Activated CD4-positive, alpha-beta T cell treated with anti-CD3 and anti-CD28 coated beads for 36 hours (primary cell): Measurements from ENCODE around the gene NHLRC4. TPM values are rescaled to one million over a fixed set of nuclear protein-coding genes. Genes with fewer than 3 reads are reported as not detected.

Experiments used
- ATAC-seq: fragments of 200-7000 bp; cut with Tn5 transposase; one replicate; pipeline ENCODE4 v1.10.0; 2021; ENCODE audit warnings: mild to moderate bottlenecking, moderate library complexity
- CTCF ChIA-PET: fragments of 350-600 bp; sonication (Branson Sonifier 250); formaldehyde crosslinking; loops from one replicate; lab custom pipeline; 2021; ENCODE audit warnings: antibody characterized with exemption; lab: Charles Lee
- POLR2A ChIA-PET: fragments of 350-600 bp; sonication (Branson Sonifier 250); formaldehyde crosslinking; loops from one replicate; lab custom pipeline; 2021; ENCODE audit warnings: antibody characterized with exemption, inconsistent platforms; lab: Charles Lee
- DNase-seq: peaks from one replicate; pipeline ENCODE4 v3.0.0-alpha.2; 2020
- H3K27ac Mint-ChIP-seq: one replicate; pipeline ENCODE4 v1.8.0; 2021; ENCODE audit warnings: mixed read lengths
- H3K27me3 Mint-ChIP-seq: one replicate; pipeline ENCODE4 v1.8.0; 2021; ENCODE audit warnings: mixed read lengths
- H3K36me3 Mint-ChIP-seq: one replicate; pipeline ENCODE4 v1.8.0; 2021; ENCODE audit warnings: low read depth, mixed read lengths
- H3K4me1 Mint-ChIP-seq: one replicate; pipeline ENCODE4 v1.8.0; 2021; ENCODE audit warnings: mixed read lengths
- H3K4me3 Mint-ChIP-seq: one replicate; pipeline ENCODE4 v1.8.0; 2021; ENCODE audit warnings: mild to moderate bottlenecking, moderate library complexity, mixed read lengths
- H3K9me3 Mint-ChIP-seq: one replicate; pipeline ENCODE4 v1.8.0; 2021; ENCODE audit warnings: low read depth, mixed read lengths
- intact Hi-C, 2 experiments: fragments of 100-400 bp; cut with DNase I in 1 of 2; cut with micrococcal nuclease in 1 of 2; formaldehyde crosslinking; loops; one replicate each; pipeline versions ENCODE4 v1.14.2 to v1.15.1; 2022 to 2024; cut with DNase I, micrococcal nuclease
- total RNA-seq, 2 experiments: library from RNA; stranded (reverse); gene quantifications; one replicate each; pipeline ENCODE4 v1.2.3, GENCODE V29; 2021

NHLRC4 gene
- total RNA-seq, 2 experiments from 2014 or later, result 0.19 to 0.87 TPM

- POLR2A ChIA-PET, result no interaction called here
- ATAC-seq (no peak), DNase-seq (no peak)
- no peak overlapping the region for H3K4me3 Mint-ChIP-seq
- intact Hi-C loops, result no loop called here
- peaks cover 15% of the 10 kb centered on the region for H3K4me1 Mint-ChIP-seq
- H3K27ac Mint-ChIP-seq, result no peak overlapping the region
- H3K9me3 Mint-ChIP-seq, result no peaks in the 10 kb centered on the region
- no peaks in the 10 kb centered on the region for H3K36me3 Mint-ChIP-seq
- CTCF ChIA-PET, result no interaction called here
- peaks cover 3% of the 10 kb centered on the region for H3K27me3 Mint-ChIP-seq
Observed at GRCh38 chr16:564690-565418, 2.0 kb upstream of the NHLRC4 start.

- ATAC-seq (no peak), DNase-seq (no peak)
- intact Hi-C loops, result no loop called here
- H3K9me3 Mint-ChIP-seq, result no peaks in the 10 kb centered on the region
- CTCF ChIA-PET, result no interaction called here
- peaks cover 3% of the 10 kb centered on the region for H3K27me3 Mint-ChIP-seq
- POLR2A ChIA-PET, result no interaction called here
- H3K4me1 Mint-ChIP-seq, result peaks cover 15% of the 10 kb centered on the region
- no peak overlapping the region for H3K27ac Mint-ChIP-seq
- H3K4me3 Mint-ChIP-seq, result no peak overlapping the region
- H3K36me3 Mint-ChIP-seq, result no peaks in the 10 kb centered on the region
Observed at GRCh38 chr16:565419-566330, 1.1 kb upstream of the NHLRC4 start.

DNA sequence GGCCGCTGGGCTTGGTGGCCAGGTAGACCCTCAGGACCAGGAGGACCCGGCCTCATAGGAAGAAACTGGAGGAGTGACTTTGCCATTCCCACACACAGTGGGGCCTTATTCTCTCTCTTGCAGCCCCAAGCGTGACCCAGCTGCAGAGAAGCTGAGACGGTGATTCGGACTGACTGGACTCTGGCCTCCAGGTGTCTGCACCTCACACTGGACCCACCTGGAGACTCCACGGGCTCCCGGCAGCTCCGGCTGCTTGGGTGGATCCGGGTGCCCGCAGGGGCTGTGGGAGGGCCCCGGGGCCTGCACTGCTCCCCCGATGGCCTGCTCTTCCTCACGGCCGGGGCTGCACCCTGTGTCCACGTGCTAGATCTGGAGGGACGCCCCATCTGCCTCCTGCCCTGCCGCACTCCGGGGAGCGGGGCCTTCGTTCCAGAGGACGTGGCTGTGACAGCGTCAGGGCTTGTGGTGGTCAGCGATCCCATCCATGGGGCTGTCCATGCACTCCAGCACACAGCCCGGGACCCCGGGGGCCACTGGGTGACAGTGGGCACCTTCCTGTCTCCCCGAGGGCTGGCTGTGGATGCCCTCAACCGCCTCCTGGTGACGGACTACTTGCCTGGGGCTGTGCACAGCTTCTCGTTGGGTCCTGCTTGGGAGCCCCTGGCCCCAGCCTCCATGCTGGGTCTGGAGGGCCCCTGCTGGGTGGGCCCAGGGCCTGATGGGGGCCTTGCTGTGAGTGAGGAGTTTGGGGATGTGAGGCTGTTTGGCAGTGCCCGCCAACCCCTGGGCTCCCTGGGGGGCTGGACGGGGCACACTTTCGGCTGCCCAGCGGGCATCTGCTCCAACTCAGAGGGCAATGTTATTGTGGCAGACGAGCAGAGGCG lies 810 bp downstream of the NHLRC4 start:
- no peaks in the 10 kb centered on the region for H3K36me3 Mint-ChIP-seq
- ATAC-seq (no peak), DNase-seq (no peak)
- H3K27ac Mint-ChIP-seq, result peak overlapping the region; percentile 72
- no peaks in the 10 kb centered on the region for H3K9me3 Mint-ChIP-seq
- ChIA-PET POLR2A (no interaction called here), CTCF (interaction anchor here (0.6 kb wide), 1 partner anchor 13 kb away, joined by 3 read pairs; no protein-coding TSS in a partner anchor)
- H3K4me1 Mint-ChIP-seq, result peaks cover 26% of the 10 kb centered on the region
- no peaks in the 10 kb centered on the region for H3K27me3 Mint-ChIP-seq
- H3K4me3 Mint-ChIP-seq, result peak overlapping the region; percentile 32
- intact Hi-C loops, result no loop called here

DNA sequence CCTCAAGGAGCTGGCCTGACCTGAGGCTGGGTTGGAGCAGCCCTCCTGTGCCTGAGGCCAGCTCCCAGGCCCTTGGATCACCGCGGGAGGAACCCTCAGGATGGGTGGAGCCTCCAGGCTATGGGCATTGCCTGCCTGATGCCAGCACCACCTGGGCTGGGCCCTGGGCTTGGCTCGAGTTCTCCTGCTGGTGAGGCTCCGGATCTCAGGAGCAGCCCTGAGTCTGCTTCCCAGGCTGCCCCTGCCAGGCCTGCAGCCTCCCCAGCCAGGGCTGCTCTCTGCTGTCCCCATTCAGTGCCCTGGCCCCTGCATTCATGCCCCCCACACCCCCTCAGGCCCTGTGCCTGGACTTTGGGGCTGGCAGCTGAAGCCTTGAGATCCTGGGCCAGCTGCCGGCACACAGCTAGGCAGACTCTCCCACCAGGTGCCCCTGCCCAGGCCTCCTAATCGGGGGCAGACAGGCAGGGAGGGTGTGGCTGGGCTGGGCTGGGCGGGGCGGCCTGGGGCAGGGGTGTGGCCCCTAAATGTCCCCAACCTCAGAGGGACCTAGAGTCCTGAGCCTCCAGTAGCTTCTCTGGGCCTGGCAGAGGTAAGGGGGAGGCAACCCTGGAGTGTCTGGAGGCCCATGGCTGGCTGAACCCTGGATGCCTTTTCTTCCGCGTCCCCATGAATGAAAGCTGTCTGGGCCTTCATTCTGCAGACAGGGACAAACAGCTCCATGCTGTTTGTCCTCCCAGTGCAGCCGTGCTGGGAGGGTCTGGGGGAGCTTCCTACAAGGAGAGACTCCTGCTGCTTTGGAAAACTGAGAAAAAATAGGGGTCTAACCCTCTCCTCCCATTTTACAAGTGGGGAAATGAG lies 1.8 kb downstream of the NHLRC4 start:
- ATAC-seq, result no peak
- intact Hi-C loops, result loop anchor here in 1 of 2 experiments (1.0 kb wide), 5 partner anchors 21 to 166 kb away; partner anchors contain the start of genes CAPN15, METTL26 and WDR90

DNA sequence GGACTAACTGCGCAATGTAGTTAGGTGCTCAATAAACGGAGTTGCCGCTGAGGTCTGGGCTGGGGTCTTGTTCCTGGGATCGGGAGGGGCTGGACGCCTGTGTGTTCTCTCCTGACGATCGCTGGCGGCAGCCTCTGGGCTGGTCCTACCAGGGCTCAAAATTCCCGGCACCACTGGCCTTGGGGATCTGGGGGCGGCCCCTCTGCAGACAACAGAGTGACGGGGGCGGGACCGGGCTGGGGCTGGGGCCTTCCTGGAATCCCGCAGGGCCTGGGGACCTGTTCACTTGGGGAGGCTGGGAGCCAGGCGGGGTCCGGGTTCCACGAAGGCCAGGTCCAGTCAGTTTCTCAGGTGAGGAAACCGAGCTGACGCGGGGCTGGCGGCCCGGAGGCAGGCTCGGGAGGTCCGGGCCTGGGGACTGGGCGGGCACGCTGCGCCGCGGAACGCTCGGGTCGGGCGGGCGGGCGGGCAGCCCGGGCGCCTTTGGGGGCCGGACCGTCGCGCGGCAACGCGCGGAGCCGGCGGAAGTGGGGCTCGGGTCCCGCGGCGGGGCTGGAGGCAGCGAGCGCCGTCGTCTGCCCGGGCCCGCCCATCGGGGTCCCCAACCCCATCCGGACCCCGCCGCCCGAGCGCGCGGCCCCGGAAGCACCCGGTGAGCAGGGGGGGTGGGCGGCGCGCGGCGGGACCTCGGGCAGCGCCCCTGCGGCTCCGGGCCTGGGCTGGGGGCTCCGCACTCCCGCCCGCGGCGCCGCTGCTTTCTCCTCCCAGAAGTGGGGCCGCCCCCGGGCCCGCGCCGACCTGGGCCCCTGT lies 2.8 kb downstream of the NHLRC4 start, which contains the start of gene PIGQ:
PIGQ (plus strand) TSS at position 524 of the 810 bp plus-strand sequence. CDS start 4,107 bp downstream, outside the sequence.
- intact Hi-C loops, result loop anchor here (1.0 kb wide), 6 partner anchors 20 to 199 kb away; partner anchors contain the start of genes CAPN15 (in 1 of the 2), METTL26 (in 1 of the 2), MRPL28 (in 1 of the 2) and WDR90 (in 1 of the 2)

More for the DNA sequence above, 1.8 kb downstream of the NHLRC4 start:
- Mint-ChIP-seq H3K27ac (peak overlapping the region; percentile 92), H3K36me3 (no peaks in the 10 kb centered on the region), H3K27me3 (no peaks in the 10 kb centered on the region), H3K9me3 (no peaks in the 10 kb centered on the region), H3K4me1 (peaks cover 26% of the 10 kb centered on the region), H3K4me3 (peak overlapping the region; percentile 78)
- CTCF ChIA-PET, result no interaction called here
- no peak for DNase-seq
- POLR2A ChIA-PET, result no interaction called here

DNA sequence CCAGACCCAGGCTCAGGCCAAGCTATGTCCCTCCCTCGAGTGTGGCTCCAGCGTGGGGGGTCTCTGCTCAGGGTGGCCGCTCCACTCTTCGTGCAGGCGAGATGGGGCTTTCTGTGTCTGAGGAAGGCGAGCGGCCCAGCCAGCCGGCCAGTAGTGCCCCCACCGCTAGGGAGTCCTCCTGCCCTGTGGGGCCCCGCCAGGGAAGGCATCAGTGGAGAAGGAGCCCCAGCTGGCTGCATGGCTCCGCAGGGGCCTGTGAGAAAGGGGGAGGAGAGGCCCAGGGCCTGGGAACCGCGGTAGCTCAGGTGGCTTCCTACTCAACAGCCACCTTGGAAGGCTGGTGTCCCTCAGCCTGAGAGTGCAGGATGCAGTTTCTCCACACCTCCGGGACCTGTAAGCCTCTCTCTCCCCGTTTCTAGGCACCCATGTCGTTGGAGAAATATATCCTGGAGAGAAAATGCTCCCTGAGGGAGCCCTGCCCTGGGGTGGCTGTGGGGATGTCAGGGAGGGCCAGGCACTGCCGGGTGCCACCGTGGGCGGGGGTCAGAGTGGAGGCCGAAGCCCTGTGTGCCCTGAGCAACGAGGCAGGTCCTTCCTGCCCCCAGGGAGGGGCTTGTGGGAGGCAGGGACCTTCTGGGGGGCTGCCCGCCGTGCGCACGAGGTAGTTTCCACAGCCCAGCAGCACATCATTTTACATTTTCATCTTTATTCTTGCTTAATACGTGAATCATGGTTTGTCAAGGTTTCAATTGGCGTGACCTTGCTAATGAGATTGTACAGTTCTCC lies 6.3 kb downstream of the NHLRC4 start:
- DNase-seq, result no peak
- no peaks in the 10 kb centered on the region for H3K36me3 Mint-ChIP-seq
- no peak overlapping the region for H3K4me3 Mint-ChIP-seq
- H3K27ac Mint-ChIP-seq, result no peak overlapping the region
- no peak for ATAC-seq
- CTCF ChIA-PET, result no interaction called here
- H3K27me3 Mint-ChIP-seq, result no peaks in the 10 kb centered on the region
- POLR2A ChIA-PET, result no interaction called here
- intact Hi-C loops, result no loop called here
- peaks cover 17% of the 10 kb centered on the region for H3K4me1 Mint-ChIP-seq
- H3K9me3 Mint-ChIP-seq, result no peaks in the 10 kb centered on the region

More for the DNA sequence above, 2.8 kb downstream of the NHLRC4 start, which contains the start of gene PIGQ:
- H3K4me1 Mint-ChIP-seq, result peaks cover 26% of the 10 kb centered on the region
- H3K36me3 Mint-ChIP-seq, result no peaks in the 10 kb centered on the region
- ATAC-seq (peak; percentile 70), DNase-seq (peak; percentile 79)
- H3K9me3 Mint-ChIP-seq, result no peaks in the 10 kb centered on the region
- ChIA-PET CTCF (no interaction called here), POLR2A (no interaction called here)
- H3K27ac Mint-ChIP-seq, result peak within 1 kb of the TSS; percentile 92
- peak within 1 kb of the TSS; percentile 79 for H3K4me3 Mint-ChIP-seq
- no peaks in the 10 kb centered on the region for H3K27me3 Mint-ChIP-seq

- no peak for DNase-seq
- Mint-ChIP-seq H3K4me3 (no peak overlapping the region), H3K27me3 (no peaks in the 10 kb centered on the region), H3K36me3 (no peaks in the 10 kb centered on the region), H3K27ac (no peak overlapping the region), H3K9me3 (no peaks in the 10 kb centered on the region), H3K4me1 (peaks cover 13% of the 10 kb centered on the region)
- ChIA-PET CTCF (interaction anchor here (0.6 kb wide), 1 partner anchor 125 kb away, joined by 4 read pairs; no protein-coding TSS in a partner anchor), POLR2A (no interaction called here)
- no peak for ATAC-seq
- intact Hi-C loops, result no loop called here
Observed at GRCh38 chr16:574021-574760, 7.4 kb downstream of the NHLRC4 start.

DNA sequence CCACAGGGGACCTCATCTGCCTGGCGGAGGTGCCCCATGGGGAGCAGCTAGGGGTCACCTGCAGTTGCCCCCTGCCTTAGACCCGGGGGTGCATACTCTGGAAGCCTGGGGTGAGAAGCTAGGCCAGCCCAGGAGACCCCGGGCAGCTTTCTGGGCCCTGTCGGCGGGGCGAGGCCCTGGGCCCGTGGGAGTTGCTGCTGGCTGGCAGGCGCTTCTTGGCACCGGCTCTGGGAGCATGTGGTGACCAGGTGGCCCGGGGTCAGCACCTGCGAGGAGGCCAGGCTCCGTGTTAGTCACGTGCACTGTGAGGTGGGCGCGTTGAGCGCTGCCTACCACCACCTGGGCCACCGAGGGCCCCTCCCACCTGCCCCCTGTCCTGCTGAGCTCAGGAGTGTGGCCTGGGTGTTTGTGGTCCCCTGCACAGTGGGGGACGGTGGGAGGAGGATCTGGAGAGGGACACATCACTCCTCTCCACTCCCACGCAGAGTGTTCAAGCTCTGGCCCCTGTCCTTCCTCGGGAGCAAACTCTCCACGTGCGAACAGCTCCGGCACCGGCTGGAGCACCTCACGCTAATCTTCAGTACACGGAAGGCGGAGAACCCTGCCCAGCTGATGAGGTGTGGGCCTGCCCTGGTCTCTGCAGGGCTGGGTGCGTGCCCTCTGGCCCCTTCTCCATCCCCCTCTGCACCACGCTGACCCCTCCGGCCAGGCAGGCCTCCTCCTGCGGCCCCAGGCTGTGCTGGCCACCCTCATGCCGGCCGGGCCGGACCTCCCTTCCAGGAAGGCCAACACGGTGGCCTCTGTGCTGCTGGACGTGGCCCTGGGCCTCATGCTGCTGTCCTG lies 8.8 kb downstream of the NHLRC4 start:
- intact Hi-C loops, result no loop called here
- Mint-ChIP-seq H3K4me3 (no peak overlapping the region), H3K4me1 (peaks cover 10% of the 10 kb centered on the region), H3K27ac (no peak overlapping the region), H3K9me3 (no peaks in the 10 kb centered on the region), H3K36me3 (no peaks in the 10 kb centered on the region), H3K27me3 (no peaks in the 10 kb centered on the region)
- ChIA-PET CTCF (no interaction called here), POLR2A (no interaction called here)
- no peak for DNase-seq
- ATAC-seq, result no peak
